ENCODE results near the gene LIAS. TPM values are rescaled to one million over a fixed set of nuclear protein-coding genes. Genes with fewer than 3 reads are reported as not detected.

LIAS gene
- total and polyA plus RNA-seq, 2 of the 13 experiments (the other 11 are each of a cell fraction or from before 2014, with no cell fraction given) = 16.0 to 16.6 TPM

GRCh38 chr4:39514888-39515401 lies 56.1 kb downstream of the LIAS start (continued):
- TF ChIP-seq STAT6 (CRISPR knock-in tag; IDR thresholded peaks at IDR 0.05; ENCODE audit: borderline replicate concordance) (0 out of 2 replicates have a peak, but pooled peaks have one; percentile 72), MTA3 (CRISPR knock-in tag; IDR thresholded peaks at IDR 0.05) (no peak), ZNF841 (CRISPR knock-in tag; IDR thresholded peaks at IDR 0.05; ENCODE audit: borderline replicate concordance) (no peak), HOXA7 (CRISPR knock-in tag; IDR thresholded peaks at IDR 0.05) (no peak), ZNF775 (CRISPR knock-in tag; IDR thresholded peaks at IDR 0.05; ENCODE audit: borderline replicate concordance) (no peak), AKAP8 (CRISPR knock-in tag; IDR thresholded peaks at IDR 0.05) (0 out of 2 replicates have a peak, but pooled peaks have one; percentile 55), ZNF354B (CRISPR knock-in tag; IDR thresholded peaks at IDR 0.05) (no peak), SNRNP70 (IDR thresholded peaks at IDR 0.05; ENCODE audit: low read depth, low read length) (no peak), SP5 (CRISPR knock-in tag; IDR thresholded peaks at IDR 0.05; ENCODE audit: borderline replicate concordance, low read depth) (peak; percentile 100), ZNF543 (CRISPR knock-in tag; IDR thresholded peaks at IDR 0.05) (no peak), ETV5 (CRISPR knock-in tag; IDR thresholded peaks at IDR 0.05; ENCODE audit: borderline replicate concordance) (peak; percentile 51; the same call in 1 of the 2 replicates), KLF13 (CRISPR knock-in tag; IDR thresholded peaks at IDR 0.05) (no peak), MNT (IDR thresholded peaks at IDR 0.05) (peak; percentile 24; the same call in 1 of the 2 replicates), TEAD3 (CRISPR knock-in tag; optimal IDR thresholded peaks at IDR 0.05; ENCODE audit: borderline replicate concordance) (peak; percentile 81), MAZ (IDR thresholded peaks at IDR 0.05; ENCODE audit: borderline replicate concordance, low read depth, low read length) (no peak), MAZ (CRISPR knock-in tag; IDR thresholded peaks at IDR 0.05; ENCODE audit: low read depth) (0 out of 2 replicates have a peak, but pooled peaks have one; percentile 9), BRCA1 (CRISPR knock-in tag; IDR thresholded peaks at IDR 0.05) (0 out of 2 replicates have a peak, but pooled peaks have one; percentile 45), ZNF30 (CRISPR knock-in tag; IDR thresholded peaks at IDR 0.05) (no peak)
- TF ChIP-seq, protein P1, sequence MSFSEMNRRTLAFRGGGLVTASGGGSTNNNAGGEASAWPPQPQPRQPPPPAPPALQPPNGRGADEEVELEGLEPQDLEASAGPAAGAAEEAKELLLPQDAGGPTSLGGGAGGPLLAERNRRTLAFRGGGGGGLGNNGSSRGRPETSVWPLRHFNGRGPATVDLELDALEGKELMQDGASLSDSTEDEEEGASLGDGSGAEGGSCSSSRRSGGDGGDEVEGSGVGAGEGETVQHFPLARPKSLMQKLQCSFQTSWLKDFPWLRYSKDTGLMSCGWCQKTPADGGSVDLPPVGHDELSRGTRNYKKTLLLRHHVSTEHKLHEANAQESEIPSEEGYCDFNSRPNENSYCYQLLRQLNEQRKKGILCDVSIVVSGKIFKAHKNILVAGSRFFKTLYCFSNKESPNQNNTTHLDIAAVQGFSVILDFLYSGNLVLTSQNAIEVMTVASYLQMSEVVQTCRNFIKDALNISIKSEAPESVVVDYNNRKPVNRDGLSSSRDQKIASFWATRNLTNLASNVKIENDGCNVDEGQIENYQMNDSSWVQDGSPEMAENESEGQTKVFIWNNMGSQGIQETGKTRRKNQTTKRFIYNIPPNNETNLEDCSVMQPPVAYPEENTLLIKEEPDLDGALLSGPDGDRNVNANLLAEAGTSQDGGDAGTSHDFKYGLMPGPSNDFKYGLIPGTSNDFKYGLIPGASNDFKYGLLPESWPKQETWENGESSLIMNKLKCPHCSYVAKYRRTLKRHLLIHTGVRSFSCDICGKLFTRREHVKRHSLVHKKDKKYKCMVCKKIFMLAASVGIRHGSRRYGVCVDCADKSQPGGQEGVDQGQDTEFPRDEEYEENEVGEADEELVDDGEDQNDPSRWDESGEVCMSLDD (CRISPR knock-in tag; IDR thresholded peaks at IDR 0.05; ENCODE audit: borderline replicate concordance) = peak; percentile 37; the same call in 1 of the 2 replicates
- TF ChIP-seq, protein P2, sequence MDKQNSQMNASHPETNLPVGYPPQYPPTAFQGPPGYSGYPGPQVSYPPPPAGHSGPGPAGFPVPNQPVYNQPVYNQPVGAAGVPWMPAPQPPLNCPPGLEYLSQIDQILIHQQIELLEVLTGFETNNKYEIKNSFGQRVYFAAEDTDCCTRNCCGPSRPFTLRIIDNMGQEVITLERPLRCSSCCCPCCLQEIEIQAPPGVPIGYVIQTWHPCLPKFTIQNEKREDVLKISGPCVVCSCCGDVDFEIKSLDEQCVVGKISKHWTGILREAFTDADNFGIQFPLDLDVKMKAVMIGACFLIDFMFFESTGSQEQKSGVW (CRISPR knock-in tag; IDR thresholded peaks at IDR 0.05; ENCODE audit: borderline replicate concordance) = no peak

All from HepG2 (cell line).